Mesothelial cell of epicardium (in vitro differentiated cells): ENCODE results near the gene HES4. TPM values are rescaled to one million over a fixed set of nuclear protein-coding genes. Genes with fewer than 3 reads are reported as not detected.
A peak's percentile ranks its signal among the peaks of the same experiment; 100 is the strongest.
"Not testable (repeated sequence)": the region's sequence is repeated elsewhere in the genome, so short reads cannot be mapped to it uniquely, and the experiment has no call there.

Experiments used
- DNase-seq, 2 experiments: peaks; one replicate each; pipeline ENCODE4 v3.0.0; 2021; ENCODE audit warnings: low spot score in 2 of 2; ENCODE audit not compliant: unreplicated experiment in 2 of 2
- H3K27ac Mint-ChIP-seq: 2 replicates; pipeline ENCODE4 v1.8.0; 2021; ENCODE audit warnings: mixed read lengths
- H3K27me3 Mint-ChIP-seq: 2 replicates; pipeline ENCODE4 v1.8.0; 2021; ENCODE audit warnings: low read depth, mixed read lengths
- H3K36me3 Mint-ChIP-seq: 2 replicates; pipeline ENCODE4 v1.8.0; 2021; ENCODE audit warnings: mixed read lengths
- H3K4me1 Mint-ChIP-seq: 2 replicates; pipeline ENCODE4 v1.8.0; 2021; ENCODE audit warnings: mixed read lengths
- H3K4me3 Mint-ChIP-seq: 2 replicates; pipeline ENCODE4 v1.8.0; 2021; ENCODE audit warnings: mild to moderate bottlenecking, moderate library complexity, mixed read lengths
- H3K9me3 Mint-ChIP-seq: 2 replicates; pipeline ENCODE4 v1.8.0; 2021; ENCODE audit warnings: mixed read lengths
- total RNA-seq: library from RNA; stranded (reverse); gene quantifications from 3 replicates; pipeline ENCODE4 v1.2.1, GENCODE V29; 2021
- TF ChIP-seq, protein P1 (sequence below): fragments of 200-600 bp; sonication (generic); IDR thresholded peaks from one replicate; pipeline ENCODE4 v1.5.0; 2021; ENCODE audit warnings: antibody characterized with exemption; ENCODE audit not compliant: unreplicated experiment

The HES4 gene
- total RNA-seq, 1 donor from 2014 or later = 92.0 TPM

DNA sequence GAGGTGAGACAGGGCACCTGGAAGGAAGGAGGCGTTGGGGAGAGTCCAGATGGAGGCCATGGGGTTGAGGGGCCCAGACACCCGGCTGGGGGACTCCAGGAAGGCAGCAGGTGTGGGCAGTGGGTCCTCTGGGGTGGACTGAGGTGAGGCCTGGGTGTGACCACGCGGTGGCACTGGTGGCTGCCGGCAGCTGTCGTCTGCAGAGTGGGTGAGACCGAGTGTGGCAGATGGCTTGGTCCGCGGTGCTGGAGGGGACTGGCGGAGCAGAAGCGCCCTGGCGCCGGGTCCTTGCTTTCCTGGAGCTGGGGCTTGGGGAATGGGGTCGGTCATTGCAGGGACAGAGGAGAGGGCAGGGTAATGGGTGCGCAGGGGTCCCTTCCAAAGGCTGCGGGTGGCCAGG, 32.5 kb upstream of the HES4 start:
- Mint-ChIP-seq H3K4me1 (peaks cover 10% of the 10 kb centered on the region), H3K36me3 (peaks cover 4% of the 10 kb centered on the region), H3K9me3 (no peaks in the 10 kb centered on the region), H3K27ac (peak overlapping the region; percentile 91), H3K4me3 (peak overlapping the region; percentile 50), H3K27me3 (peaks cover 13% of the 10 kb centered on the region)
- TF ChIP-seq, protein P1, sequence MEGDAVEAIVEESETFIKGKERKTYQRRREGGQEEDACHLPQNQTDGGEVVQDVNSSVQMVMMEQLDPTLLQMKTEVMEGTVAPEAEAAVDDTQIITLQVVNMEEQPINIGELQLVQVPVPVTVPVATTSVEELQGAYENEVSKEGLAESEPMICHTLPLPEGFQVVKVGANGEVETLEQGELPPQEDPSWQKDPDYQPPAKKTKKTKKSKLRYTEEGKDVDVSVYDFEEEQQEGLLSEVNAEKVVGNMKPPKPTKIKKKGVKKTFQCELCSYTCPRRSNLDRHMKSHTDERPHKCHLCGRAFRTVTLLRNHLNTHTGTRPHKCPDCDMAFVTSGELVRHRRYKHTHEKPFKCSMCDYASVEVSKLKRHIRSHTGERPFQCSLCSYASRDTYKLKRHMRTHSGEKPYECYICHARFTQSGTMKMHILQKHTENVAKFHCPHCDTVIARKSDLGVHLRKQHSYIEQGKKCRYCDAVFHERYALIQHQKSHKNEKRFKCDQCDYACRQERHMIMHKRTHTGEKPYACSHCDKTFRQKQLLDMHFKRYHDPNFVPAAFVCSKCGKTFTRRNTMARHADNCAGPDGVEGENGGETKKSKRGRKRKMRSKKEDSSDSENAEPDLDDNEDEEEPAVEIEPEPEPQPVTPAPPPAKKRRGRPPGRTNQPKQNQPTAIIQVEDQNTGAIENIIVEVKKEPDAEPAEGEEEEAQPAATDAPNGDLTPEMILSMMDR = no peak
- DNase-seq = no peak

DNA sequence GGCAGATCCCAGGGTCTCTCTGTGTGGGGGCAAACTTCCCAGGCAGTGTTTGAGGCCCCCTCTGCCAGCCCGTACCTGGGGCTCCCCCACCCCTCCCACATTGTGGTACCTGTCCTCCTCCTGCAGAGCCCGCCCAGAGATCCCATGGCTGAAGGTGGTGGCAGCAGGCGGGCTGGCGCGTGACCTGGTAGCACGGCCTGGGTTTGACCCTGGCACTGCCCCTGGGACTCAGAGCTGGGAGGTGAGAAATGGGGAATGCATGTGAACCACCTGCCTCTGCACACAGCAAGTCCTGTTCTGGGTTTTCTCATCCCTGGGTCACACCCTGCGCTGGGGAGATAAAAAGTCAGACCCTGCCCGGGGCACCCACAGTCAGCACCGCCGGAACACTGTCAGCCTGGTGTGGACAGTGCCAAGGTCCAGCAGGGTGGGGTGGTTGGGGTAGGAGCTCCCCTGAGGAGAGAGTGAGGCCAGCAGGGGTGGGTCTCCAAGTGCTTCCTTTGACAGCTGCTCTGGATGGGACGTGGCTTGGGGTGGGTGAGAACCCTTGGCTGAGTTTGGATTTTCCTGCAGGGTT, 31.9 kb upstream of the HES4 start:
- Mint-ChIP-seq H3K36me3 (peaks cover 4% of the 10 kb centered on the region), H3K27ac (peak overlapping the region; percentile 91), H3K4me1 (peaks cover 13% of the 10 kb centered on the region), H3K9me3 (no peaks in the 10 kb centered on the region), H3K27me3 (peaks cover 13% of the 10 kb centered on the region), H3K4me3 (peak overlapping the region; percentile 50)
- TF ChIP-seq, protein P1 = no peak
- DNase-seq = no peak

DNA sequence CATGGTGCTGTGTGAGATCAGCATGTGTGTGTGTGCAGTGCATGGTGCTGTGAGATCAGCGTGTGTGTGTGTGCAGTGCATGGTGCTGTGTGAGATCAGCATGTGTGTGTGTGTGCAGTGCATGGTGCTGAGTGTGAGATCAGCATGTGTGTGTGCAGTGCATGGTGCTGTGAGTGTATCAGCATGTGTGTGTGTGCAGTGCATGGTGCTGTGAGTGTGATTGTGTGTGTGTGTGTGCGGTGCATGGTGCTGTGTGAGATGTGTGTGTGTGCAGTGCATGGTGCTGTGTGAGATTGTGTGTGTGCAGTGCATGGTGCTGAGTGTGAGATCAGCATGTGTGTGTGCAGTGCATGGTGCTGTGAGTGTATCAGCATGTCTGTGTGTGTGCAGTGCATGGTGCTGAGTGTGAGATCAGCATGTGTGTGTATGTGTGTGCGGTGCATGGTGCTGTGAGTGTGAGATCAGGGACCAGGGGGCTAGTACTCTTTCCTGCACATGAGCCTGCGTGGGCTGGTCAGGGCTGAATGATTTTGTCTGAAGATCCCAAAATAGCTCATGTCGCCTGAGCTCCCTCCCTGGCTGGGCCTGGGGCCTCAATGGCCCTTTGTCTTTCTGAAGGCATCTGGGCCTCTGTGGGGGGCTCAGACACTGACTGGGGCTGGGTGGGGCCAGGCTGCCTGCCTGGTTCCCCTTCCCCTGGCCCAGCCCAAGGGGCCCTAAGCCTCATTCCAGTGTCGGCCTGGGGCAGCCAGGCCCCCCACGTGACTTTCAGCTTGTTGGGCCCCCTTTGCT, 31.2 kb upstream of the HES4 start:
- not testable (repeated sequence) for H3K9me3 Mint-ChIP-seq, DNase-seq, H3K4me3 Mint-ChIP-seq, H3K36me3 Mint-ChIP-seq, H3K27ac Mint-ChIP-seq
- H3K27me3 Mint-ChIP-seq = peaks cover 11% of the 10 kb centered on the region
- H3K4me1 Mint-ChIP-seq = peaks cover 16% of the 10 kb centered on the region

DNA sequence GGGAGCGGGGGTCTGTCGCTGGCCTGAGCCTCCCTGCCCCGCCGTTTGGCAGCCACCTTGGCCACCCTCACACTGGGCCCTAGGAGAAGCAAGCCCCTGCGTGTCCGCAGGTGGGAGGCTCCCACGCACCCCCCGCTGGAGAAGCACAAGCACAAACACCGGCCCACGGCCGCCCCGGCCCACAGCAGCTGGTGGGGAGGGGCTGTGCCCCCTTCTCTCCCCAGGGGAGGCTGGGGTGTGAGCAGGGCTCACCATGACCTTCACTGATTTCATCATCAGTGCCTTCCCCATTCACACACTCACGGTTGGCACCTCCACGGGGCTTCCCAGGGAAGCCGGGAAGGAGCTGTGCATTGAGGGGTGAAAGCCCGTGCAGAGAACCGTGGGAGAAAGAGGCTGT, 27.9 kb upstream of the HES4 start:
- Mint-ChIP-seq H3K4me1 (peaks cover 30% of the 10 kb centered on the region), H3K4me3 (no peak overlapping the region), H3K36me3 (no peaks in the 10 kb centered on the region), H3K27ac (no peak overlapping the region), H3K27me3 (peaks cover 6% of the 10 kb centered on the region), H3K9me3 (no peaks in the 10 kb centered on the region)
- DNase-seq = no peak
- TF ChIP-seq, protein P1 = no peak

DNA sequence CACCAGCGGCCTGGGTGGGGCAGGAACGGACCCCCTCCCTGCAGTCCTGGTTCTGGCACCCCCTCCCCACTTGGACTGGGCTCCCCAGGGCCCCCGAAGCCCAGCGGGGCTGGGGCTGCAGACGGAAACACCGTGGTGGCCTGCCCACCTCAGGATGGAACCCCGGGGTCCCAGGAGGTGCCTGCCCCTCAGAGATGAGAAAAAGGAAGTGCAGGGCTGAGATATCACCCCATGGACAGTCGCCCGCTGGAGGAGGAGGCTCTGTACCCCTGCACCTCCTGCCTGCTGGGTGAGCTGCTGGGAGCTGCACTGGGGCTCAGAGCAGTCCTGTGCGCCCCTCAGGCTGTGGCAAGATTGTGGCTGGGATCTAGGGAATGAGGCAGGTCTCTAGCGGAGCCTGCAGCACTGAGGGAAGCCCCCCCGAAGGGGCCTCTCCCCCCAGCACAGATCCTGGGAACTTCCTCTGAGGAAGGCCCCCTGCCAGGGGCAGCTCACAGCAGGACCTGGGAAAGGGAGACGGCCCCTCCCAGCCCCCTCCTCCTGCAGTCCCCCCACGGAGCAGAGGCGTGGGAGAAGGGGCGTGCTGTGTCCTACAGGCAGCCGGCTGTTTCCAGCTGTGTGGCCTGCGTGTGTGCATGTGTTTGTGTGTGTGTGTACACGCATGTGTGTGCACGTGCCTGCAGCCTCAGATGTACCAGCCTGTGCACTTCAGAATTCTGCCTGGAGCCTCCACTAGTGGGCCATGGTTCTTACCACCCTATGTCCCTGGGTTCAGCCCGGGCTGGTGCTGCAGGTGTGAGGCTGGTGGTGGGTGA, 26.9 kb upstream of the HES4 start:
- Mint-ChIP-seq H3K4me1 (peaks cover 33% of the 10 kb centered on the region), H3K36me3 (no peaks in the 10 kb centered on the region), H3K9me3 (no peaks in the 10 kb centered on the region), H3K27ac (no peak overlapping the region), H3K4me3 (no peak overlapping the region), H3K27me3 (no peaks in the 10 kb centered on the region)
- DNase-seq = no peak
- TF ChIP-seq, protein P1 = no peak

DNA sequence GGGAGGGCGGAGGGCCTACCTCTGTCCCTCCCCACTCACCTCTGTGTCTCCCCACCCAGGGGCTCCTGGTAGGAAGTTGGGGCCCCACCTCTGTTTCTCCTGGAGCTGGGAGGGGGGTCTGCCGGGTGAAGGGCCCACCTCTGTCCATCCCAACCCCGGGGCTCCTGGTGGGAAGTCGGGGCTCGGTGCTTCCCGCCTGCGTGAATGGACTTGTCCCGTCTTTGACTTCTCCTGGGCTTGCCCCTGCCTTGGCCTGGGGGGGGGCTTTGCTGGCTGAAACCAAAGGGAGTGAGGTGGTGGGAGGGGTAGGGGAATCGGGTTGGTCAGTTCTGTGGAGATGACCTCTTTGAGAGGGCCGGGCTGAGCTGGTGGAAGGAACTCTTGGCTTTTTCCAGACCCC, 25.8 kb upstream of the HES4 start:
- Mint-ChIP-seq H3K4me3 (peak overlapping the region; percentile 22), H3K27me3 (no peaks in the 10 kb centered on the region), H3K4me1 (peaks cover 38% of the 10 kb centered on the region), H3K36me3 (no peaks in the 10 kb centered on the region), H3K27ac (peak overlapping the region; percentile 66), H3K9me3 (no peaks in the 10 kb centered on the region)
- no peak for DNase-seq
- TF ChIP-seq, protein P1 = no peak
